ENCODE measurements around the gene SCN1A.
"Not testable (repeated sequence)": the region's sequence is repeated elsewhere in the genome, so short reads cannot be mapped to it uniquely, and the experiment has no call there.

Gene SCN1A

GRCh38 chr2:166140475-166140874, 12.7 kb upstream of the SCN1A start:
- Histone ChIP-seq H3K36me3 (no peaks in the 10 kb centered on the region), H3K4me3 (ENCODE audit: low read depth, low read length) (no peak overlapping the region), H3K27ac (no peak overlapping the region), H3K9me3 (ENCODE audit: severe bottlenecking) (no peaks in the 10 kb centered on the region), H3K27me3 (ENCODE audit: insufficient read depth, low read depth, severe bottlenecking) (no peaks in the 10 kb centered on the region)
- DNase-seq = no peak
- TF ChIP-seq CTCF (IDR thresholded peaks at IDR 0.05; ENCODE audit: low read depth, low read length) = no peak

- H3K9me3 ChIP-seq (ENCODE audit: severe bottlenecking) = not testable (repeated sequence)
Observed at GRCh38 chr2:166139479-166139878, 11.7 kb upstream of the SCN1A start.

GRCh38 chr2:166138667-166139066, 10.8 kb upstream of the SCN1A start:
- Histone ChIP-seq H3K9me3 (ENCODE audit: severe bottlenecking) (no peaks in the 10 kb centered on the region), H3K27ac (no peak overlapping the region), H3K36me3 (no peaks in the 10 kb centered on the region), H3K4me3 (ENCODE audit: low read depth, low read length) (no peak overlapping the region), H3K27me3 (ENCODE audit: insufficient read depth, low read depth, severe bottlenecking) (no peaks in the 10 kb centered on the region)
- no peak for TF ChIP-seq CTCF (IDR thresholded peaks at IDR 0.05; ENCODE audit: low read depth, low read length)
- DNase-seq = no peak

More at GRCh38 chr2:166139479-166139878, 11.7 kb upstream of the SCN1A start:
- H3K4me3 ChIP-seq (ENCODE audit: low read depth, low read length); DNase-seq; H3K27ac ChIP-seq; H3K27me3 ChIP-seq (ENCODE audit: insufficient read depth, low read depth, severe bottlenecking); H3K36me3 ChIP-seq: not testable (repeated sequence)

GRCh38 chr2:166138144-166138543, 10.3 kb upstream of the SCN1A start:
- TF ChIP-seq CTCF (IDR thresholded peaks at IDR 0.05; ENCODE audit: low read depth, low read length) = no peak
- H3K36me3 ChIP-seq = no peaks in the 10 kb centered on the region
- no peaks in the 10 kb centered on the region for H3K9me3 ChIP-seq (ENCODE audit: severe bottlenecking)
- no peak overlapping the region for H3K4me3 ChIP-seq (ENCODE audit: low read depth, low read length)
- H3K27me3 ChIP-seq (ENCODE audit: insufficient read depth, low read depth, severe bottlenecking) = no peaks in the 10 kb centered on the region
- no peak for DNase-seq
- no peak overlapping the region for H3K27ac ChIP-seq

- H3K4me3 ChIP-seq (ENCODE audit: low read depth, low read length) = no peak overlapping the region
- H3K27ac ChIP-seq = no peak overlapping the region
- H3K9me3 ChIP-seq (ENCODE audit: severe bottlenecking) = no peaks in the 10 kb centered on the region
- H3K36me3 ChIP-seq = no peaks in the 10 kb centered on the region
- DNase-seq = no peak
- TF ChIP-seq CTCF (IDR thresholded peaks at IDR 0.05; ENCODE audit: low read depth, low read length) = no peak
- no peaks in the 10 kb centered on the region for H3K27me3 ChIP-seq (ENCODE audit: insufficient read depth, low read depth, severe bottlenecking)
Observed at GRCh38 chr2:166137331-166137730, 9.5 kb upstream of the SCN1A start.

GRCh38 chr2:166135849-166136258, 8.0 kb upstream of the SCN1A start:
- Histone ChIP-seq H3K4me3 (ENCODE audit: low read depth, low read length) (no peak overlapping the region), H3K27ac (no peak overlapping the region), H3K27me3 (ENCODE audit: insufficient read depth, low read depth, severe bottlenecking) (no peaks in the 10 kb centered on the region), H3K9me3 (ENCODE audit: severe bottlenecking) (no peaks in the 10 kb centered on the region), H3K36me3 (no peaks in the 10 kb centered on the region)
- DNase-seq = no peak
- TF ChIP-seq CTCF (IDR thresholded peaks at IDR 0.05; ENCODE audit: low read depth, low read length) = no peak
